ENCODE measurements around the gene INPP5K.
A peak's percentile ranks its signal among the peaks of the same experiment; 100 is the strongest.

INPP5K gene

GRCh38 chr17:1484676-1485422 is 31.6 kb downstream of the INPP5K start:
- peak; percentile 58 for DNase-seq

GRCh38 chr17:1484060-1484535 is 32.3 kb downstream of the INPP5K start:
- DNase-seq = no peak

GRCh38 chr17:1482680-1483079 is 33.7 kb downstream of the INPP5K start:
- no peak for DNase-seq

- DNase-seq = no peak
Measured at GRCh38 chr17:1481736-1482135, 34.7 kb downstream of the INPP5K start.

- DNase-seq = no peak
Measured at GRCh38 chr17:1480747-1481465, 35.5 kb downstream of the INPP5K start.

- DNase-seq = no peak
Measured at GRCh38 chr17:1478418-1478817, 38.0 kb downstream of the INPP5K start.

- DNase-seq = no peak
Measured at GRCh38 chr17:1475321-1475854, 41.0 kb downstream of the INPP5K start.

- DNase-seq = no peak
Measured at GRCh38 chr17:1474402-1475189, 41.8 kb downstream of the INPP5K start.

- peak; percentile 43 for DNase-seq
Measured at GRCh38 chr17:1473841-1474240, 42.6 kb downstream of the INPP5K start.

GRCh38 chr17:1473170-1473569 is 43.2 kb downstream of the INPP5K start:
- no peak for DNase-seq

GRCh38 chr17:1471911-1472821 is 44.2 kb downstream of the INPP5K start:
- no peak for DNase-seq

- DNase-seq = no peak
Measured at GRCh38 chr17:1471490-1471889, 44.9 kb downstream of the INPP5K start.

- no peak for DNase-seq
Measured at GRCh38 chr17:1470755-1471462, 45.5 kb downstream of the INPP5K start.

- no peak for DNase-seq
Measured at GRCh38 chr17:1470071-1470754, 46.2 kb downstream of the INPP5K start.

GRCh38 chr17:1469231-1469852 is 47.1 kb downstream of the INPP5K start:
- DNase-seq = no peak

- DNase-seq = no peak
Measured at GRCh38 chr17:1467898-1468492, 48.4 kb downstream of the INPP5K start.

GRCh38 chr17:1467258-1467657 is 49.2 kb downstream of the INPP5K start:
- no peak for DNase-seq

GRCh38 chr17:1464186-1464585 is 52.2 kb downstream of the INPP5K start:
- DNase-seq = no peak

Data from central memory CD4-positive, alpha-beta T cell (primary cell).